NCI-H2029 (cell line): ENCODE data around the gene GRHL1.
A peak's percentile ranks its signal among the peaks of the same experiment; 100 is the strongest.
"Not testable (repeated sequence)": the region's sequence is repeated elsewhere in the genome, so short reads cannot be mapped to it uniquely, and the experiment has no call there.

ENCODE experiments used
- DNase-seq: peaks from one replicate; lab custom pipeline; 2025; lab: John Stamatoyannopoulos, UW

GRHL1 gene

DNA sequence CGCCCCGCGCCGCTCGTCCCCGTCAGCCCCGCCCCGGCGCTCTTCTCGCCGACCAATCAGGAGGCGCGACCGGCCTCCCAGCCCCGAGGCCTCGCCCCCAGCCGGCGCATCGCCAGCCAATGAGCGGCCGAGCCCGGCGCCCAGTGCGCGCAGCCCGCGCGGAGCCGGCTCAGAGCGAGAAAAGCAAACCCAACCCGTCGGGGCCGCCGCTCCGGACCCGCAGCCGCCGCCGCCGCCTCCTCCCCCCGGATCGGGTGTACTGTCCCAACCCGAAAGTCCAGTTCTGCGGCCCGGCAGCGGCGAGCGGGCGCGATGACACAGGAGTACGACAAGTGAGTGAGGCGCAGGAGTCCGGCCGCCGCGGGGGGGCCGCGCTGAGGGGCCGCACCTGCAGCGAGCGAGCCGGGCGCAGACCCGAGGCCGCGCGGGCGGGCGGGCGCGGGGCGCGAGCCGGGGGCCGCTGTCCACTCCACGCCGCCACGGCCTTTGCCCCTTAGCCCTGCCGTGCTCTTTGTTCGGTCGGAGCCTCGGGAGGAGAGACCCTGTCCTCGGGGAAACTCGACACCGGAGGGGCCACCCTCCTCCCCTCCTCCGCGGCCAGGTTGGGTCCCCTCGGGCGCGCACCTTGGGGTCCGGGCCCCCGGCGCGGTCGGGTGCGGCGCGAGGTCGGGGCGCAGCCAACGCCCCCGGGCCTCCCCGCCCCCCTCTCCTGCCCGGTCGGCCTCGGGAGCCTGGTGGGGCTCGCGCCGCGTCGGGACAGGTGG is at the start of gene GRHL1:
TSS of gene GRHL1 (plus strand) at position 172 of the 764 bp plus-strand sequence. CDS start at position 313, 141 bp downstream.
- DNase-seq: peak; percentile 80

GRCh38 chr2:9905413-9905812 is 46.1 kb upstream of the GRHL1 start:
- no peak for DNase-seq

DNA sequence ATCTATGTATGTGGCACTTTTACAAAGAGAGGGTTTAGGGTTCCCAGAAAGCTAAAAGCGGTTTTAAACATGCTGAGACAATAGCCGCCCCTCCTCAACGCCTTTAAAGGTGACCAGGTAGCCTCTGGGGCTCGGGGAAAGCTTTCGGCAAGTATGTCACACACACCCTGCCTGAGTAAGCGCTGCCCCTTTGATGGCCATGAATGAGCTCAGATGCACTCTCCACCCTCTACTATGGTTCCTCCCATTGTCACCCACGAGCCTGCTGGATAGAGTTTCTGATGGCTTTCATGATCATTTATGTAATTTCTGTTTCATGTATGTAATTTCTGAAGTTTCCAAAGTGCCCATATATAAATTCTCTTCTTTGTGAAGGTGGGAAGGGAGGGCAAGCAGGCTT is 44.1 kb upstream of the GRHL1 start:
- DNase-seq: no peak

DNA sequence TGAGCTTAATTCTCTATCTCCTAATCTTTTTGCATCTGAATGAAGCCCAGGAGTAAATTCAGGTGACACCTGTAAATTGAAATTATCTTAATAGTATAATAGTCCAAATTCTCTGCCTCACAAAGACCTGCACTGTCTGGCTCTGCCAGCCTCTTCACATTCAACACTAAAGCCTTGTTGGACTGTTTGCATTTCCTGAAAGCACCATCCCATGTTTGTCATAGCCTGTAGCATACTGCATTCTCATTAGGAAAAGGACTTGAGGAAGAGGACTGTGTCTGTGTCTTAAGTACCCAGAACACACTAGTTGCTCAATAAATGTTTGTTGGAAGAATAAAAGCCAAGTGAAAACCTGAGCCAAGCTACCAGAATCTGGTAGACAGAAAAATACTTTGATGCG is 42.9 kb upstream of the GRHL1 start:
- no peak for DNase-seq

- no peak for DNase-seq
Observed at GRCh38 chr2:9909106-9909505, 42.4 kb upstream of the GRHL1 start.

DNA sequence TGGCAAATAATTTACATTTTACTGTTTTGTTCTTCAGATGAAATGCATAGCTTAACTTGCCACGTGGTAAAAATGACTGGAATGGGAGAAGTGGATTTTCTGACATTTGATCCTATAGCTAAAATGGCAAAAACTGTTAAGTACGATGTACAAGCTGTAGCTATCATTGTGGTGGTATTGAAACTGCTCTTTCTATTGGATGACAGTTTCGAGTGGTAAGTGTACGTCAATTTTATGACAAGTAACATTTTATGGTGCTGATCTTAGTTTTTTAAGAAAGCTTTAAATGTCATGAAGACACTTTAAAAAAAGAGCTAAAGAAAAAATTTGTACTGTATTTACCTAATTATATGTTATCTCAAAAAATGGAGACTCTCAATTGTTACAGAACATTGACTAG is 40.8 kb upstream of the GRHL1 start:
- DNase-seq: no peak

- no peak for DNase-seq
Observed at GRCh38 chr2:9912468-9912867, 39.0 kb upstream of the GRHL1 start.

- DNase-seq: no peak
Observed at GRCh38 chr2:9914384-9915065, 37.0 kb upstream of the GRHL1 start.

GRCh38 chr2:9918275-9918674 is 33.2 kb upstream of the GRHL1 start:
- no peak for DNase-seq

DNA sequence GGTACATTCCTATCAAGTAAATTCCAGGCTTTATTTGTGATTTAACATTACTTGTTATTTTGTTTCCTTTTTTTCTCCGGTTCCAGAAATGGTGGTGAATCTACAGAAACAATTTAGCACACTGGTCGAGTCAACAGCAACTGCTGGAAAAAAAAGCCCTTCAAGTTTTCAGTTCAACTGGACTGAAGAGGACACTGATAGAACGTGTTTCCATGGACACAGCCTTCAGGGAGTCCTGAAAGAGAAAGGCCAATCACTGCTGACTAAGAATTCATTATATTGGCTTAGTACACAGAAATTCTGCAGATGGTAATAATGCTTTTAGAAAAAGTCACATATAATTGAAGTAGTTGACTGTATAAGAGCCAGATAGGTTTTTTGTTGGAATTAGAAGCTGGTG is 32.0 kb upstream of the GRHL1 start:
- no peak for DNase-seq

DNA sequence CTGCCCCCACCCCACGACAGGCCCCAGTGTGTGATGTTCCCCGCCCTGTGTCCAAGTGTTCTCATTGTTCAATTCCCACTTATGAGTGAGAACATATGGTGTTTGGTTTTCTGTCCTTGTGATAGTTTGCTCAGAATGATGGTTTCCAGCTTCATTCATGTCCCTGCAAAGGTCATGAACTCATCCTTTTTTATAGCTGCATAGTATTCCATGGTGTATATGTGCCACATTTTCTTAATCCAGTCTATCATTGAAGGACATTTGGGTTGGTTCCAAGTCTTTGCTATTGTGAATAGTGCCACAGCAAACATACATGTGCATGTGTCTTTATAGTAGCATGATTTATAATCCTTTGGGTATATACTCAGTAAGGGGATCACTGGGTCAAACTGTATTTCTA is 24.5 kb upstream of the GRHL1 start:
- DNase-seq: not testable (repeated sequence)

GRCh38 chr2:9937258-9937657 is 14.2 kb upstream of the GRHL1 start:
- DNase-seq: no peak

DNA sequence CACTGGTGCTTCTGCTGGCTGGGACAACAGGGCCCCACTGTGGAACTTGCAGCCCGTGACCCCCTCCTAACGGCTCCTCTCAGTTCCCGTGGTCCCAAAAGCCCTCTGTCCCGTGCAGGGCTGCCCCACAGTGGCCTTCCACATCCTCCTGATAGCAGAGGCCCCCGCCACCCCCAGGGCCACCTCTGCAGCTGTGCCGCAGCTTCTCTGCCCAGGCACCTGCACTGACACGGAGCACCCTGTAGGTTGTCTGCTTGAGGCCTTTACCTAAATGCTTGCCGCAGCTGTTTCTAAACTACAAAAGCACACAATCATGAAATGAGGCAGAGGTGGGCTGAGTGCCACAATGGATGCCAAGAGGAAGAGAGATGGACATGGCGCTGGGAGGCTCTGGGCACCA is 13.5 kb upstream of the GRHL1 start:
- DNase-seq: no peak

DNA sequence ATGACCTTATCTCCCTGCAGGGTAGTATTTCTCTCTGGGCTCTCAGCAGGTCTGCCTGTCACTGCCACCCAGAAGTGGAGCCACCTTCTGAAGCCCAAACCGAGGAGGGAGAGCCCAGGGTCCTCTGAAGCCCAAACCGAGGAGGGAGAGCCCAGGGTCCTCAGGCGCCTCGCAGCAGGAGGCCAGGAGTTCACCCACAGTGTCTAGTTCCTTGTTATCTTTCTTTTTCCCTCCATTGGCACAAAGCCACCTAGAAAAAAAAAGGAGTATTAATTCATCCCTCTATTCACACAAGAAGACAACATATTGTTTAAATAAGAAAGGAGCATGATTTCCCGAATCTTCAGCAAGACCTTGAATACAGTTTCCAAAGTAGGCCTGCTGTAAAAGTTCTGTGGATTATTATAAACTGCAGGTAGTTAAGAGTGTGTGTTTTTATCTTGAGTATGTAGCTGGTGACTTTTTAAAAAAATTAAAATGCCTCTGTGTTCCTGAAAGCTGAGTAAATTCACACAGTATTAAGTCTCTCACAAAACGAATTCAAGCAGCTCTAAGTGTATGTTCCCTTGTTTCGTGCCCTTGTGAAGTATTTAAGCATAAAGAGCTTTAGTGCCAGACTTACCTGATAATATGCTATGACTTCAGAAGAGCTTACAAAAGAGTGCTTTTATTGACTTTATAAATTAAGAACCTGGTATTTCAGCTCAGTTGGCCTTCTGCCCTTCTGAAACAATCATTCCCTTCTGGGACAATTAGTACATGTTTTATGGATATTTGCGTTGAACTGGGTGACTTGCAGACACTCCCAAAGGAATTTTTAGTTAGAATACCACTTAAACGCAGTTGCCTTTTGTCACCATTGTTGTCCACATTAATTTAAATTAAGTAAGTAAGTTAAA is 11.7 kb upstream of the GRHL1 start:
- no peak for DNase-seq

- no peak for DNase-seq
Observed at GRCh38 chr2:9941196-9941995, 10.1 kb upstream of the GRHL1 start.

DNA sequence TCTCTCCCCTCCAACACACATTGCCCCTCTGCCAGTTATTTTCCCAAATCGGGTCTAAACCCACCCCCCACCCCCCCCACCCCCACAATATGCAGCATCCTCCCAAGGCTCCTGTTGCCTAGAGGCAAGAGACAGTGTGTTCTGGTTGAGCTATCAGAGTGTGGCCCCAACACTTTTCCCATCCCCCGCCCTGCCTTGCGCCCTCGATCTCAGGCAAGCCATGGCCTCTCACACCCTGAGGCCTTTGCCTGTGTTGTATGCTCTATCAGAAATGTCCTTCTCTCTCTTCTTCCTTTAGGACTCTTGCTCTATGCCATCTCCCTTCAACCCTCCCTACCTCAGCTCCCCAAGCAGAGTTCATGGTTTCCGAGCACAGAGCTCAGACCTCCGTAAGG is 9.5 kb upstream of the GRHL1 start:
- DNase-seq: no peak

- no peak for DNase-seq
Observed at GRCh38 chr2:9944330-9944758, 7.1 kb upstream of the GRHL1 start.

- no peak for DNase-seq
Observed at GRCh38 chr2:9945596-9945995, 5.9 kb upstream of the GRHL1 start.

- DNase-seq: no peak
Observed at GRCh38 chr2:9946076-9946475, 5.4 kb upstream of the GRHL1 start.

DNA sequence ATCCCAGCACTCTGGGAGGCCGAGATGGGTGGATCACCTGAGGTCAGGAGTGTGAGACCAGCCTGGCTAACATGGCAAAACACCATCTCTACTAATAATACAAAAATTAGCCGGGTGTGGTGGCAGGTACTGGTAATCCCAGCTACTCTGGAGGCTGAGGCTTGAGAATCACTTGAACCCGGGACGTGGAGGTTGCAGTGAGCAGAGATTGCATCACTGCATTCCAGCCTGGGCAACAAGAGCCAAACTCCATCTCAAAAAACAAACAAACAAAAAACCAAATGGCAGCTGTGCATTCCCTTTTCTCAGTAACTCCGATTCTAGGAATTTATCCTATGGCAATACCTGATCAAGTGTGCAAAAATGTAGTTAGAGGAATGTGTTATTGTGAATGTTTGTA is 4.7 kb upstream of the GRHL1 start:
- no peak for DNase-seq

DNA sequence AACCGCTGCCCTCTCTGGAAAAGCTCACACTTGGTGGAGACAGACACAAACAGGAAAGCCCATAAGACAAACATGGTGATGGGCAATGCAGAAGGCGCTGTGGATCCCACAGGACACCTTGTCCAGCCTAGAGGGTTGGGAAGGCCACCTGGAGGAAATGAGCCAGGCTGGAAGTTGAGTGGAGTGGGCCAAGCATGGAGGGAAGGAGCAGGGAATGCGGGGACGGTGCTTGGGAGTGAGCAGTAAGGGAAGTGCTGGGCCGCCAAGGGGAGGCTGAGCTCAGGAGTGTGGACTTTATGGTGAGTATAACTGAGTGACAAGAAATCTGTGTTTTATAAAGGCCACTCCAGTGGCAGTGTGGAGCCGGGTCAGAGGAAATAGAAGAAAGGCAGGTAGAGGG is 2.8 kb upstream of the GRHL1 start:
- no peak for DNase-seq
